ENCODE measurements around the gene KY. TPM values are rescaled to one million over a fixed set of nuclear protein-coding genes. Genes with fewer than 3 reads are reported as not detected.

Gene KY
- total and polyA plus RNA-seq, 10 of the 15 experiments (the other 5 are each of a cell fraction or from before 2014, with no cell fraction given), result 0.04 to 0.11 TPM; not detected in 8

GRCh38 chr3:134697830-134698689 lies 47.2 kb upstream of the KY start:
- H4K20me1 ChIP-seq (ENCODE audit: control insufficient read depth, insufficient read depth), result no peaks in the 10 kb centered on the region
- no peaks in the 10 kb centered on the region for H3K4me1 ChIP-seq (ENCODE audit: control insufficient read depth, insufficient read depth, low read length)
- H3K27me3 ChIP-seq (replicated peaks in 1 of 2; ENCODE audit: control insufficient read depth in 2 of 2, insufficient read depth in 2 of 2, low read length in 1 of 2), result peaks cover 0 to 2% of the 10 kb centered on the region in 2 experiments; a peak in 1 of 4 replicates
- no peak overlapping the region for H3K9ac ChIP-seq (ENCODE audit: control insufficient read depth, insufficient read depth, low read length)
- no peak overlapping the region for H3K27ac ChIP-seq (ENCODE audit: control insufficient read depth, insufficient read depth)
- H3K79me2 ChIP-seq (ENCODE audit: control insufficient read depth, insufficient read depth, low read length), result no peaks in the 10 kb centered on the region
- FAIRE-seq (no peak), ATAC-seq (no peak), DNase-seq (ENCODE audit: low read depth, low spot score) (no peak)
- BruUV-seq (replicated peaks), result no TSS peak
- no peaks in the 10 kb centered on the region for H3K9me3 ChIP-seq (replicated peaks; ENCODE audit: control insufficient read depth, insufficient read depth, low read length)
- POLR2A ChIA-PET, result no interaction called here
- SMC1A ChIA-PET (ENCODE audit: uncharacterized antibody, unreplicated experiment), result no interaction called here
- no peak overlapping the region for H3K4me3 ChIP-seq
- RAD21 ChIA-PET (ENCODE audit: unreplicated experiment), result no interaction called here
- H3K36me3 ChIP-seq (ENCODE audit: control insufficient read depth in 2 of 2, insufficient read depth in 2 of 2, low read length in 1 of 2), result no peaks in the 10 kb centered on the region
- no peak overlapping the region for H3K4me2 ChIP-seq (ENCODE audit: control insufficient read depth, insufficient read depth)
- intact Hi-C loops (cut with micrococcal nuclease; ENCODE audit: unreplicated experiment), result no loop called here
- in situ Hi-C loops (cut with MboI), result no loop called here
- TF ChIP-seq POLR2AphosphoS5 (IDR thresholded peaks at IDR 0.05; ENCODE audit: low read length), result no peak
- TF ChIP-seq SMAD5 (IDR thresholded peaks at IDR 0.05; ENCODE audit: low read depth), result no peak
- TF ChIP-seq SRF (IDR thresholded peaks at IDR 0.05; ENCODE audit: low read depth in 2 of 2, low read length in 2 of 2), result no peak
- TF ChIP-seq CHD1 (IDR thresholded peaks at IDR 0.05; ENCODE audit: low read depth, low read length), result no peak
- no peak for TF ChIP-seq GATAD2B (conservative IDR thresholded peaks at IDR 0.05; ENCODE audit: low read depth)
- TF ChIP-seq RCOR1 (conservative IDR thresholded peaks at IDR 0.05; ENCODE audit: low read depth, low read length), result no peak
- TF ChIP-seq, protein P1, sequence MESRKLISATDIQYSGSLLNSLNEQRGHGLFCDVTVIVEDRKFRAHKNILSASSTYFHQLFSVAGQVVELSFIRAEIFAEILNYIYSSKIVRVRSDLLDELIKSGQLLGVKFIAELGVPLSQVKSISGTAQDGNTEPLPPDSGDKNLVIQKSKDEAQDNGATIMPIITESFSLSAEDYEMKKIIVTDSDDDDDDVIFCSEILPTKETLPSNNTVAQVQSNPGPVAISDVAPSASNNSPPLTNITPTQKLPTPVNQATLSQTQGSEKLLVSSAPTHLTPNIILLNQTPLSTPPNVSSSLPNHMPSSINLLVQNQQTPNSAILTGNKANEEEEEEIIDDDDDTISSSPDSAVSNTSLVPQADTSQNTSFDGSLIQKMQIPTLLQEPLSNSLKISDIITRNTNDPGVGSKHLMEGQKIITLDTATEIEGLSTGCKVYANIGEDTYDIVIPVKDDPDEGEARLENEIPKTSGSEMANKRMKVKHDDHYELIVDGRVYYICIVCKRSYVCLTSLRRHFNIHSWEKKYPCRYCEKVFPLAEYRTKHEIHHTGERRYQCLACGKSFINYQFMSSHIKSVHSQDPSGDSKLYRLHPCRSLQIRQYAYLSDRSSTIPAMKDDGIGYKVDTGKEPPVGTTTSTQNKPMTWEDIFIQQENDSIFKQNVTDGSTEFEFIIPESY (IDR thresholded peaks at IDR 0.05), result no peak
- TF ChIP-seq RFX5 (IDR thresholded peaks at IDR 0.05; ENCODE audit: low read depth, low read length), result no peak
- TF ChIP-seq POLR2AphosphoS2 (IDR thresholded peaks at IDR 0.05; ENCODE audit: low read depth, low read length), result no peak
- no peak for TF ChIP-seq NBN (IDR thresholded peaks at IDR 0.05)
- TF ChIP-seq USF2 (IDR thresholded peaks at IDR 0.05; ENCODE audit: borderline replicate concordance, low read depth, low read length), result no peak
- no peak for TF ChIP-seq MEF2B (IDR thresholded peaks at IDR 0.05; ENCODE audit: partially characterized antibody, poor library complexity, severe bottlenecking)
- no peak for TF ChIP-seq RBBP5 (conservative IDR thresholded peaks at IDR 0.05)
- TF ChIP-seq CHD2 (IDR thresholded peaks at IDR 0.05; ENCODE audit: borderline replicate concordance, low read depth, low read length), result no peak
- TF ChIP-seq KAT2A (conservative IDR thresholded peaks at IDR 0.05; ENCODE audit: control insufficient read depth, low read depth, low read length), result no peak
- no peak for TF ChIP-seq TARDBP (IDR thresholded peaks at IDR 0.05; ENCODE audit: borderline replicate concordance)
- CTCF ChIA-PET, result interaction anchor here (0.7 kb wide), 1 partner anchor 57 kb away, joined by 3 read pairs; no protein-coding TSS in a partner anchor
- 30% methylated on average over 11 of the region's 11 CpGs for WGBS (ENCODE audit: insufficient coverage, insufficient replicate concordance, low lambda C conversion rate, missing lambda C conversion rate)
- no peak overlapping the region for H2AFZ ChIP-seq (ENCODE audit: control insufficient read depth, low read depth, low read length)
